T-helper 1 cell (primary cell): ENCODE measurements around the gene SERPINA9.
"Not testable (repeated sequence)": the region's sequence is repeated elsewhere in the genome, so short reads cannot be mapped to it uniquely, and the experiment has no call there.

Experiments used
- DNase-seq, 5 donors: peaks; one replicate each; pipeline ENCODE4 v3.0.0-alpha.2; 2012 to 2020
- total RNA-seq, 4 donors: gene quantifications; one replicate each; lab custom pipeline; 2026; lab: John Stamatoyannopoulos, UW

SERPINA9 gene
- total RNA-seq: 0 reads per million in 4 donors

- no peak for DNase-seq
Observed at GRCh38 chr14:94476023-94476422, at the start of gene SERPINA9. Gene SERPINA9, minus strand, starts transcription at chr14:94476197. Its CDS starts 6,357 bp downstream, at chr14:94469840.

- DNase-seq: no peak
Observed at GRCh38 chr14:94524093-94524492, 48.1 kb upstream of the SERPINA9 start.

GRCh38 chr14:94523265-94523664 is 47.3 kb upstream of the SERPINA9 start:
- DNase-seq: no peak

- DNase-seq: no peak
Observed at GRCh38 chr14:94522115-94522724, 46.2 kb upstream of the SERPINA9 start.

- no peak for DNase-seq
Observed at GRCh38 chr14:94521375-94522114, 45.5 kb upstream of the SERPINA9 start.

- no peak for DNase-seq
Observed at GRCh38 chr14:94517641-94518257, 41.8 kb upstream of the SERPINA9 start.

- no peak for DNase-seq
Observed at GRCh38 chr14:94517248-94517640, 41.2 kb upstream of the SERPINA9 start.

GRCh38 chr14:94515856-94516255 is 39.9 kb upstream of the SERPINA9 start:
- no peak for DNase-seq

- DNase-seq: no peak
Observed at GRCh38 chr14:94515426-94515825, 39.4 kb upstream of the SERPINA9 start.

GRCh38 chr14:94514351-94514750 is 38.4 kb upstream of the SERPINA9 start:
- no peak for DNase-seq

- not testable (repeated sequence) for DNase-seq
Observed at GRCh38 chr14:94510481-94510880, 34.5 kb upstream of the SERPINA9 start.

GRCh38 chr14:94509356-94509755 is 33.4 kb upstream of the SERPINA9 start, which contains the start of gene SERPINA12:
Gene SERPINA12, minus strand, starts transcription at chr14:94509469. Its CDS starts 11,072 bp downstream, at chr14:94498397.
- DNase-seq: no peak

GRCh38 chr14:94505641-94506040 is 29.6 kb upstream of the SERPINA9 start:
- DNase-seq: no peak

- no peak for DNase-seq
Observed at GRCh38 chr14:94505206-94505605, 29.2 kb upstream of the SERPINA9 start.

GRCh38 chr14:94501588-94502516 is 25.9 kb upstream of the SERPINA9 start:
- DNase-seq: no peak

GRCh38 chr14:94500264-94500663 is 24.3 kb upstream of the SERPINA9 start:
- no peak for DNase-seq

GRCh38 chr14:94499673-94500072 is 23.7 kb upstream of the SERPINA9 start:
- no peak for DNase-seq

GRCh38 chr14:94498215-94498614 is 22.2 kb upstream of the SERPINA9 start:
- no peak for DNase-seq

- no peak for DNase-seq
Observed at GRCh38 chr14:94494085-94494484, 18.1 kb upstream of the SERPINA9 start.

- no peak for DNase-seq
Observed at GRCh38 chr14:94491511-94491910, 15.5 kb upstream of the SERPINA9 start.

- DNase-seq: no peak
Observed at GRCh38 chr14:94489336-94489735, 13.3 kb upstream of the SERPINA9 start.

GRCh38 chr14:94486883-94487282 is 10.9 kb upstream of the SERPINA9 start:
- no peak for DNase-seq
